Left lung (tissue), 10 donors: ENCODE measurements around the gene CRYL1. TPM values are rescaled to one million over a fixed set of nuclear protein-coding genes. Genes with fewer than 3 reads are reported as not detected.

Experiments used
- ATAC-seq: fragments of 200-7000 bp; cut with Tn5 transposase; one replicate; pipeline ENCODE4 v1.9.1; 2020; ENCODE audit warnings: moderate library complexity
- DNase-seq, 4 donors: peaks; one replicate each; pipeline ENCODE4 v3.0.0-alpha.2; 2013 to 2020
- H3K27ac ChIP-seq, 2 donors: fragments of 200-600 bp; sonication (generic) in 1 of 2; one replicate each; pipeline versions ENCODE4 v1.5.0 to v1.8.0; 2020 to 2021
- H3K27me3 ChIP-seq, 2 donors: fragments of 200-600 bp; sonication (generic) in 1 of 2; one replicate each; pipeline versions ENCODE4 v1.5.0 to v1.8.0; 2020 to 2021
- H3K36me3 ChIP-seq, 2 donors: fragments of 200-600 bp; sonication (generic) in 1 of 2; one replicate each; pipeline versions ENCODE4 v1.5.0 to v1.8.0; 2020 to 2021
- H3K4me1 ChIP-seq, 2 donors: fragments of 200-600 bp; one replicate each; pipeline ENCODE4 v1.8.0; 2021
- H3K4me3 ChIP-seq, 2 donors: fragments of 200-600 bp; sonication (generic) in 1 of 2; one replicate each; pipeline versions ENCODE4 v1.5.0 to v1.8.0; 2020 to 2021; ENCODE audit warnings: mild to moderate bottlenecking in 1 of 2
- H3K9me3 ChIP-seq, 2 donors: fragments of 200-600 bp; sonication (generic) in 1 of 2; one replicate each; pipeline versions ENCODE4 v1.5.0 to v1.8.0; 2020 to 2021
- intact Hi-C, 2 donors: fragments of 100-400 bp; cut with DNase I; formaldehyde crosslinking; loops; one replicate each; pipeline versions ENCODE4 v1.11.2 to v1.14.2; 2022
- polyA plus RNA-seq, 6 donors: library from polyadenylated mRNA; unstranded; fragments of 120-200 nt; gene quantifications; one replicate each; pipeline ENCODE4 v1.2.1, GENCODE V29; 2013; ENCODE audit not compliant: insufficient read length in 6 of 6
- total RNA-seq, 2 donors: library from RNA; stranded (reverse); fragmentation: NEBNext Ultra II Directional; extraction: Animal tissue kit (Norgen Biotek cat#: 25700); gene quantifications; one replicate each; pipeline ENCODE4 v1.2.1, GENCODE V29; 2021
- TF ChIP-seq, protein P1 (sequence below), 2 donors: fragments of 200-600 bp; sonication (generic) in 1 of 2; IDR thresholded peaks; one replicate each; pipeline versions ENCODE4 v1.5.0 to v1.8.0; 2021; ENCODE audit warnings: antibody characterized with exemption in 2 of 2
- donor health status: DM: no; HTN: yes; CAD: no.
- donor health status: DM: no; HTN: no; CAD: no.

CRYL1 gene
- total and polyA plus RNA-seq, 8 donors = 15.5 to 31.8 (median 24.6) TPM

- intact Hi-C loops = no loop called here
- no peak overlapping the region for H3K27ac ChIP-seq
Observed at GRCh38 chr13:20565115-20565736, 39.6 kb upstream of the CRYL1 start.

DNA sequence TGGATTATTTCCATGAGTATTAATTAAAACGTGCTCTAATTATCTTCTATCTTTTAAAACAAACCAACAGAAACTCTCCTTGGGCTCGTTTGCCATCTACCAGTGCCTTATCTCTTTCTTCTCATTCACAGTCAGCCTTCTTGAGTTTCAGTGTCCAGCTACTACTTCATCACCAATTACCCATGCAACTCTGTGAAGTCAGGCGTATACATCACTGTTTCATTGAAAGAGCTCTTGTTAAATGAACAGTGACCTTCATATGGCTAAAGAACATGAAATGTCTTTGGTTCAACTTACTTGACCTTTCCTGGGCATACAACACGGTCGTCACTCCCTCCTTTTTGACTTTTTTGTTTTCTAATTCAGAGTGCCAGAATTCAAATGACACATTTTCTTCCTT, 36.1 kb upstream of the CRYL1 start:
- DNase-seq = no peak
- TF ChIP-seq, protein P1, sequence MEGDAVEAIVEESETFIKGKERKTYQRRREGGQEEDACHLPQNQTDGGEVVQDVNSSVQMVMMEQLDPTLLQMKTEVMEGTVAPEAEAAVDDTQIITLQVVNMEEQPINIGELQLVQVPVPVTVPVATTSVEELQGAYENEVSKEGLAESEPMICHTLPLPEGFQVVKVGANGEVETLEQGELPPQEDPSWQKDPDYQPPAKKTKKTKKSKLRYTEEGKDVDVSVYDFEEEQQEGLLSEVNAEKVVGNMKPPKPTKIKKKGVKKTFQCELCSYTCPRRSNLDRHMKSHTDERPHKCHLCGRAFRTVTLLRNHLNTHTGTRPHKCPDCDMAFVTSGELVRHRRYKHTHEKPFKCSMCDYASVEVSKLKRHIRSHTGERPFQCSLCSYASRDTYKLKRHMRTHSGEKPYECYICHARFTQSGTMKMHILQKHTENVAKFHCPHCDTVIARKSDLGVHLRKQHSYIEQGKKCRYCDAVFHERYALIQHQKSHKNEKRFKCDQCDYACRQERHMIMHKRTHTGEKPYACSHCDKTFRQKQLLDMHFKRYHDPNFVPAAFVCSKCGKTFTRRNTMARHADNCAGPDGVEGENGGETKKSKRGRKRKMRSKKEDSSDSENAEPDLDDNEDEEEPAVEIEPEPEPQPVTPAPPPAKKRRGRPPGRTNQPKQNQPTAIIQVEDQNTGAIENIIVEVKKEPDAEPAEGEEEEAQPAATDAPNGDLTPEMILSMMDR (IDR thresholded peaks at IDR 0.05) = no peak
- H3K27ac ChIP-seq = no peak overlapping the region
- intact Hi-C loops = no loop called here
- no peaks in the 10 kb centered on the region for H3K27me3 ChIP-seq
- no peak overlapping the region for H3K4me3 ChIP-seq
- no peaks in the 10 kb centered on the region for H3K36me3 ChIP-seq
- no peak for ATAC-seq
- H3K9me3 ChIP-seq = peaks cover 0 to 7% of the 10 kb centered on the region in 2 donors
- H3K4me1 ChIP-seq = peaks cover 0 to 4% of the 10 kb centered on the region in 2 donors

More at GRCh38 chr13:20565115-20565736, 39.6 kb upstream of the CRYL1 start:
- TF ChIP-seq, protein P1 (IDR thresholded peaks at IDR 0.05) = no peak
- ATAC-seq (no peak), DNase-seq (no peak)
- Histone ChIP-seq H3K4me3 (no peak overlapping the region), H3K27me3 (no peaks in the 10 kb centered on the region), H3K9me3 (peaks cover 0 to 7% of the 10 kb centered on the region in 2 donors), H3K4me1 (peaks cover 4 to 15% of the 10 kb centered on the region in 2 donors), H3K36me3 (no peaks in the 10 kb centered on the region)

DNA sequence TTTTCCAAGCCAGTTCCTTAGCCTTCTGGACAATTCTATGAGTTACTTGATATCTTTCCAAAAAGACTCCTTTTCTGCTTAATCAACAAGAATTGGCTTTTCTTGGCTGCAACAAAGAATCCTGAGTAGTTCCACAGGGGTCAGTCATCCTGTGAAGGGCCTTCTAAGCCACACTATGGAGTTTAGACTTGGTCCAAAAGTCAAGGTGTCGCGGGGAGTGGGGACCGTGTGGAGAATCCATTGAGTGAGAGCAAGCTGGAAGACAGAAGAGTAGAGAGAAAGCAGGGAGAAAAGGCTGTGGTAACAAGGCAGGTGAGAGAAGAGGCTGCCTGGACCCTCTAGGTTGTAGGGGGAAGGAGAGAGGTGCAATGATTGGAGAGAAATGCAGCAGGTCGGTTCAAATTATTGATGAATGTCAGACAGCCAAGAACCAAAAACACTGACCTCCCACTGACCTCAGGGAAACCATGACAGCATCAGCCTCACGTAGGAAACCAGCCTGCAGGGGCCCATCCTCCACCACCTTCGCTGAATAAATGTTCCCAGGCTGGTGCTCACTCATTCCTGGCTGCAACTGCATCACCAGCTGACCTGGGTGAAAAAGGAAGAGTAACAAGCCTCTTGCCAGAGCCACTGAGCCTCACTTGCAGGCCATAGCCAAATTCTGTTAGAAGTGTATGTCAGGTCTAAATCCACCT, 34.2 kb upstream of the CRYL1 start:
- TF ChIP-seq, protein P1 (IDR thresholded peaks at IDR 0.05) = no peak
- Histone ChIP-seq H3K4me1 (no peaks in the 10 kb centered on the region), H3K9me3 (no peaks in the 10 kb centered on the region), H3K36me3 (no peaks in the 10 kb centered on the region), H3K27me3 (no peaks in the 10 kb centered on the region), H3K27ac (no peak overlapping the region), H3K4me3 (no peak overlapping the region)
- intact Hi-C loops = no loop called here
- ATAC-seq (no peak), DNase-seq (no peak)

- ATAC-seq = no peak
- intact Hi-C loops = no loop called here
Observed at GRCh38 chr13:20558982-20559381, 33.3 kb upstream of the CRYL1 start.

GRCh38 chr13:20553311-20553710, 27.7 kb upstream of the CRYL1 start:
- H3K36me3 ChIP-seq = no peaks in the 10 kb centered on the region
- intact Hi-C loops = no loop called here
- DNase-seq = peak in 1 of 4 donors; percentile 19
- TF ChIP-seq, protein P1 (IDR thresholded peaks at IDR 0.05) = no peak
- no peak overlapping the region for H3K27ac ChIP-seq
- H3K4me1 ChIP-seq = no peaks in the 10 kb centered on the region
- ATAC-seq = no peak
- no peaks in the 10 kb centered on the region for H3K27me3 ChIP-seq
- no peak overlapping the region for H3K4me3 ChIP-seq
- H3K9me3 ChIP-seq = no peaks in the 10 kb centered on the region

More at GRCh38 chr13:20558982-20559381, 33.3 kb upstream of the CRYL1 start:
- H3K9me3 ChIP-seq = no peaks in the 10 kb centered on the region
- no peaks in the 10 kb centered on the region for H3K36me3 ChIP-seq
- TF ChIP-seq, protein P1 (IDR thresholded peaks at IDR 0.05) = no peak
- H3K27ac ChIP-seq = no peak overlapping the region
- DNase-seq = no peak
- H3K4me1 ChIP-seq = no peaks in the 10 kb centered on the region
- no peak overlapping the region for H3K4me3 ChIP-seq
- H3K27me3 ChIP-seq = no peaks in the 10 kb centered on the region
